CD14-positive monocyte (primary cell): Measurements from ENCODE around the gene LATS2. TPM values are rescaled to one million over a fixed set of nuclear protein-coding genes. Genes with fewer than 3 reads are reported as not detected.

Experiments
- DNase-seq, 3 donors: peaks; one replicate each; pipeline ENCODE4 v3.0.0-alpha.2; 2011 to 2022
- H2AFZ ChIP-seq: 2 replicates; pipeline ENCODE4 v1.6.0; 2012; ENCODE audit warnings: mild to moderate bottlenecking, low read depth, low read length, inconsistent platforms; ENCODE audit not compliant: insufficient read depth, poor library complexity, severe bottlenecking
- H3K27ac ChIP-seq, 2 donors: 1 replicate in 1 of 2; 2 replicates in 1 of 2; pipeline ENCODE4 v1.5.1; 2012 to 2013; ENCODE audit warnings: low read length in 2 of 2, control low read depth in 1 of 2, inconsistent platforms in 1 of 2, low read depth in 1 of 2, mild to moderate bottlenecking in 1 of 2
- H3K27me3 ChIP-seq, 2 donors: one replicate each; pipeline versions ENCODE4 v1.6.0 to v1.6.1; 2011 to 2013; ENCODE audit warnings: low read length in 2 of 2; ENCODE audit not compliant: control insufficient read depth in 2 of 2, insufficient read depth in 2 of 2
- H3K36me3 ChIP-seq, 2 donors: replicated peaks in 1 of 2; 1 replicate in 1 of 2; 2 replicates in 1 of 2; pipeline versions ENCODE4 v1.5.1 to v1.6.1; 2012 to 2013; ENCODE audit warnings: low read length in 2 of 2, control low read depth in 1 of 2, inconsistent platforms in 1 of 2, mild to moderate bottlenecking in 1 of 2; ENCODE audit not compliant: insufficient read depth in 2 of 2, control insufficient read depth in 1 of 2
- H3K4me1 ChIP-seq, 2 donors: 1 replicate in 1 of 2; 2 replicates in 1 of 2; pipeline versions ENCODE4 v1.5.1 to v1.6.1; 2012 to 2013; ENCODE audit warnings: low read length in 2 of 2, control low read depth in 1 of 2, inconsistent platforms in 1 of 2, mild to moderate bottlenecking in 1 of 2, moderate library complexity in 1 of 2; ENCODE audit not compliant: insufficient read depth in 2 of 2, control insufficient read depth in 1 of 2
- H3K4me2 ChIP-seq: replicated peaks from 2 replicates; pipeline ENCODE3; 2012; ENCODE audit warnings: low read length, moderate library complexity, mild to moderate bottlenecking; ENCODE audit not compliant: poor library complexity, severe bottlenecking; ENCODE audit errors: extremely low read depth
- H3K4me3 ChIP-seq, 3 experiments: fragments of 200-600 bp in 1 of 3; sonication (generic) in 1 of 3; replicated peaks in 1 of 3; 1 replicate in 2 of 3; 2 replicates in 1 of 3; pipeline ENCODE4 v1.5.1; 2011 to 2013; ENCODE audit warnings: low read length in 3 of 3, mild to moderate bottlenecking in 3 of 3, control low read depth in 2 of 3, low read depth in 2 of 3, inconsistent platforms in 1 of 3, moderate library complexity in 1 of 3
- H3K79me2 ChIP-seq: 2 replicates; pipeline ENCODE4 v1.6.0; 2012; ENCODE audit warnings: mild to moderate bottlenecking, control low read depth, inconsistent platforms, low read length, moderate library complexity; ENCODE audit not compliant: insufficient read depth
- H3K9ac ChIP-seq: 2 replicates; pipeline ENCODE4 v1.6.0; 2017; ENCODE audit warnings: low read length, mild to moderate bottlenecking; ENCODE audit not compliant: insufficient read depth, poor library complexity, severe bottlenecking
- H3K9me3 ChIP-seq, 2 donors: replicated peaks in 1 of 2; 1 replicate in 1 of 2; 2 replicates in 1 of 2; pipeline versions ENCODE4 v1.5.1 to v1.6.1; 2012 to 2013; ENCODE audit warnings: low read length in 2 of 2, control low read depth in 1 of 2; ENCODE audit not compliant: control insufficient read depth in 1 of 2, insufficient read depth in 1 of 2
- H4K20me1 ChIP-seq: 2 replicates; pipeline ENCODE4 v1.6.0; 2012; ENCODE audit warnings: mild to moderate bottlenecking, low read length, control low read depth, moderate library complexity; ENCODE audit not compliant: insufficient read depth
- H3K27ac Mint-ChIP-seq, 7 donors: one replicate each; pipeline ENCODE4 v1.8.0; 2020; ENCODE audit warnings: mild to moderate bottlenecking in 7 of 7, mixed read lengths in 7 of 7, moderate library complexity in 6 of 7, inconsistent platforms in 2 of 7
- H3K27me3 Mint-ChIP-seq, 3 donors: one replicate each; pipeline ENCODE4 v1.8.0; 2021 to 2022; ENCODE audit warnings: low read depth in 3 of 3, mild to moderate bottlenecking in 3 of 3, mixed read lengths in 3 of 3, moderate library complexity in 3 of 3, inconsistent platforms in 1 of 3
- H3K36me3 Mint-ChIP-seq, 2 donors: one replicate each; pipeline ENCODE4 v1.8.0; 2020; ENCODE audit warnings: mixed read lengths in 2 of 2, inconsistent platforms in 1 of 2, mild to moderate bottlenecking in 1 of 2
- H3K4me1 Mint-ChIP-seq: one replicate; pipeline ENCODE4 v1.8.0; 2020; ENCODE audit warnings: mild to moderate bottlenecking, mixed read lengths
- H3K4me3 Mint-ChIP-seq, 2 donors: one replicate each; pipeline ENCODE4 v1.8.0; 2020; ENCODE audit warnings: mild to moderate bottlenecking in 2 of 2, mixed read lengths in 2 of 2, moderate library complexity in 1 of 2
- H3K9me3 Mint-ChIP-seq, 7 donors: one replicate each; pipeline ENCODE4 v1.8.0; 2020 to 2022; ENCODE audit warnings: mixed read lengths in 7 of 7, mild to moderate bottlenecking in 6 of 7, moderate library complexity in 6 of 7, inconsistent platforms in 2 of 7
- WGBS: methylation state at CpG from one replicate; pipeline ENCODE4 v1.1.5; 2013; ENCODE audit warnings: missing lambda C conversion rate; ENCODE audit not compliant: insufficient coverage; 5-methylcytosine and 5-hydroxymethylcytosine counted together
- intact Hi-C, 2 donors: fragments of 100-400 bp; cut with micrococcal nuclease; formaldehyde crosslinking; loops; one replicate each; pipeline versions ENCODE4 v1.15.0 to v1.15.1; 2023
- polyA plus RNA-seq, 3 donors: library from polyadenylated mRNA; depleted of rRNA in 1 of 3; unstranded in 2 of 3; stranded (reverse) in 1 of 3; fragments of 300-500 nt in 2 of 3; fragments of >200 nt in 1 of 3; fragmentation: Illumina TruSeq in 2 of 3; gene quantifications; 1 replicate in 2 of 3; 2 replicates in 1 of 3; pipeline ENCODE4 v1.2.3, GENCODE V29; 2012 to 2021
- TF ChIP-seq, protein P1 (sequence below): fragments of 200-600 bp; IDR thresholded peaks from one replicate; pipeline ENCODE4 v1.8.0; 2022; ENCODE audit warnings: antibody characterized with exemption, mild to moderate bottlenecking

Gene LATS2
- polyA plus RNA-seq, 3 donors, result 0.96 to 11.2 (median 1.0) TPM

DNA sequence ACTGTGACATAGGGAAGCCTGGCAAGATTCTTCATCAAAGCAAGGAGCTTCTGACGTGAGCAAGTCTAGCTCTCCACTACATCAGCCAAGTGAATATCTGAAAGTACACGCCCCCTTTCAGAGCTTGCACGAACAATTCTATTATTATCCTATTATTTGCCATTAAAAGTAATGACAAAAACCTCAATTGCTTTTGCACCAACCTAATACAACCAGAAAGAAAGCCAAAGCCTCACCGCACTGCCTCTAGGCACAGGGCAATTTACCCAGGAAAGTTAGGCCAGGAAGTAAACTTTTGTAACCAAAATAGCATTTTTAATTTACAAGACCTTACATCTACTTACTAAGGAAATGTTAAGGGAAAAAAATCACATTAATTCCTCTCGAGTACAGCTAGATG is 41.2 kb downstream of the LATS2 start:
- peak overlapping the region in 5 of 7 donors; percentile 25 to 76 (median 56) for H3K27ac Mint-ChIP-seq
- Histone ChIP-seq H3K9me3 (no peaks in the 10 kb centered on the region), H3K36me3 (peaks cover under 1 to 9% of the 10 kb centered on the region in 2 donors), H3K4me2 (no peak overlapping the region), H2AFZ (no peak overlapping the region), H3K9ac (no peak overlapping the region), H3K79me2 (peaks cover 84% of the 10 kb centered on the region), H4K20me1 (peaks cover 47% of the 10 kb centered on the region), H3K27ac (peak overlapping the region in 1 of 2 donors; percentile 21), H3K27me3 (no peaks in the 10 kb centered on the region), H3K4me3 (no peak overlapping the region), H3K4me1 (peaks cover 38 to 48% of the 10 kb centered on the region in 2 donors)
- peaks cover 41% of the 10 kb centered on the region for H3K4me1 Mint-ChIP-seq
- WGBS, result 93% methylated on average over 2 of the region's 5 CpGs
- H3K9me3 Mint-ChIP-seq, result no peaks in the 10 kb centered on the region
- TF ChIP-seq, protein P1, sequence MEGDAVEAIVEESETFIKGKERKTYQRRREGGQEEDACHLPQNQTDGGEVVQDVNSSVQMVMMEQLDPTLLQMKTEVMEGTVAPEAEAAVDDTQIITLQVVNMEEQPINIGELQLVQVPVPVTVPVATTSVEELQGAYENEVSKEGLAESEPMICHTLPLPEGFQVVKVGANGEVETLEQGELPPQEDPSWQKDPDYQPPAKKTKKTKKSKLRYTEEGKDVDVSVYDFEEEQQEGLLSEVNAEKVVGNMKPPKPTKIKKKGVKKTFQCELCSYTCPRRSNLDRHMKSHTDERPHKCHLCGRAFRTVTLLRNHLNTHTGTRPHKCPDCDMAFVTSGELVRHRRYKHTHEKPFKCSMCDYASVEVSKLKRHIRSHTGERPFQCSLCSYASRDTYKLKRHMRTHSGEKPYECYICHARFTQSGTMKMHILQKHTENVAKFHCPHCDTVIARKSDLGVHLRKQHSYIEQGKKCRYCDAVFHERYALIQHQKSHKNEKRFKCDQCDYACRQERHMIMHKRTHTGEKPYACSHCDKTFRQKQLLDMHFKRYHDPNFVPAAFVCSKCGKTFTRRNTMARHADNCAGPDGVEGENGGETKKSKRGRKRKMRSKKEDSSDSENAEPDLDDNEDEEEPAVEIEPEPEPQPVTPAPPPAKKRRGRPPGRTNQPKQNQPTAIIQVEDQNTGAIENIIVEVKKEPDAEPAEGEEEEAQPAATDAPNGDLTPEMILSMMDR, result no peak
- DNase-seq, result no peak
- peaks cover 0 to 1% (median 0%) of the 10 kb centered on the region in 3 donors for H3K27me3 Mint-ChIP-seq
- intact Hi-C loops, result loop anchor here in 1 of 2 donors (5.0 kb wide), 1 partner anchor 42 kb away; the partner anchor contains the start of gene LATS2
- H3K4me3 Mint-ChIP-seq, result no peak overlapping the region
- H3K36me3 Mint-ChIP-seq, result peaks cover 8 to 23% of the 10 kb centered on the region in 2 donors

DNA sequence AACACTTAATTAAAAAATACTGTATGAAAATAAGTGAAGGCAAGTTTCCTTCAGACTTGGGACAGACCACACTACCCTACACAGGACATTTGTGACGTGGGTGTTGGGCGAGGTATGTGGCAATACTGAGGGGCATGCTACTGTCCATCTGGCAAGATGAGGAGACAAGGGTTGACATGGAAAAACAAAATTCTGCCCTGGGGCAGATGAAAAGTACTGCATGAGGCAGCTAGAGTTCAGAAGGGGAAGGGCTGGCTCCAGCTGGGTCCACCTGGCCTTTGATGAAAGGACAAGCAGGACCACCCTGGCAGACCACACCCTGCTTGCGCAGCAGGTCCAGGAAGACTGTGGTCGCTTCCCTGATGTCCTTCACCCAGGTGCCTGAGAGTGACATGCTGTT is 43.2 kb downstream of the LATS2 start:
- no peak overlapping the region for H3K4me3 Mint-ChIP-seq
- Histone ChIP-seq H4K20me1 (peaks cover 48% of the 10 kb centered on the region), H3K79me2 (peaks cover 85% of the 10 kb centered on the region), H3K9me3 (no peaks in the 10 kb centered on the region), H3K9ac (no peak overlapping the region), H3K4me2 (no peak overlapping the region), H2AFZ (no peak overlapping the region), H3K27me3 (no peaks in the 10 kb centered on the region), H3K4me1 (peaks cover 38 to 48% of the 10 kb centered on the region in 2 donors), H3K27ac (peak overlapping the region; percentile 68 to 89), H3K4me3 (peak overlapping the region in 1 of 3 experiments; percentile 8), H3K36me3 (peaks cover 3 to 9% of the 10 kb centered on the region in 2 donors)
- intact Hi-C loops, result loop anchor here in 1 of 2 donors (5.0 kb wide), 1 partner anchor 59 kb away; no protein-coding TSS in a partner anchor
- TF ChIP-seq, protein P1, result no peak
- H3K9me3 Mint-ChIP-seq, result no peaks in the 10 kb centered on the region
- peaks cover 13 to 20% of the 10 kb centered on the region in 2 donors for H3K36me3 Mint-ChIP-seq
- whole genome bisulfite sequencing, result 73% methylated on average over 3 of the region's 4 CpGs
- peak overlapping the region; percentile 97 to 99 (median 99) for H3K27ac Mint-ChIP-seq
- peaks cover 47% of the 10 kb centered on the region for H3K4me1 Mint-ChIP-seq
- H3K27me3 Mint-ChIP-seq, result no peaks in the 10 kb centered on the region
- peak; percentile 32 to 49 (median 37) for DNase-seq
